HG03175 (cell line): Measurements from ENCODE around the gene PPP1R3C.

ENCODE experiments used
- ATAC-seq: cut with Tn5 transposase; IDR thresholded peaks from one replicate; pipeline ENCODE4 v1.9.1; 2021; ENCODE audit warnings: mild to moderate bottlenecking, moderate library complexity; ENCODE audit not compliant: unreplicated experiment

The PPP1R3C gene

DNA sequence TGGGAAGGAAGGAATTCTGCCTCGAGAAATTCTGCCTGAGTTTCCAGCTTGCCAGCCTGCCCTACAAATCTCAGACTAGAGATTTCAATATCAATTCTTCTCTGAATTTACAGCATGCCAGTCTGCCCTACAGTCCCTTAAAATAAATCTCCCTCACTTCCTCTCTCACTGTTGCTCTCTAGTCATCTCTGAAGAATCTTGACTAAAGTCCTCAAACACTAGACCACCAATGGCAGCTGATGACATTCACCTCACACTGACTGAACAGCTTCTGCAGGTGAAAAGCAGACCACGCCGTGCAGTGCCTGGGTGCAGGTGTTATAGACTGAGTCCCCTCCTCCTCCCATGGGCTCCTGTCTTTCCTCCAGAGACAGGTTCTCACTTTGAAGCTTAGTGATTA lies 30.4 kb downstream of the PPP1R3C start:
- no peak for ATAC-seq

GRCh38 chr10:91601212-91601611 lies 31.7 kb downstream of the PPP1R3C start:
- no peak for ATAC-seq

- no peak for ATAC-seq
Observed at GRCh38 chr10:91598211-91598977, 34.5 kb downstream of the PPP1R3C start.

- ATAC-seq: no peak
Observed at GRCh38 chr10:91597197-91597881, 35.5 kb downstream of the PPP1R3C start.

- ATAC-seq: no peak
Observed at GRCh38 chr10:91596825-91597196, 36.1 kb downstream of the PPP1R3C start.

DNA sequence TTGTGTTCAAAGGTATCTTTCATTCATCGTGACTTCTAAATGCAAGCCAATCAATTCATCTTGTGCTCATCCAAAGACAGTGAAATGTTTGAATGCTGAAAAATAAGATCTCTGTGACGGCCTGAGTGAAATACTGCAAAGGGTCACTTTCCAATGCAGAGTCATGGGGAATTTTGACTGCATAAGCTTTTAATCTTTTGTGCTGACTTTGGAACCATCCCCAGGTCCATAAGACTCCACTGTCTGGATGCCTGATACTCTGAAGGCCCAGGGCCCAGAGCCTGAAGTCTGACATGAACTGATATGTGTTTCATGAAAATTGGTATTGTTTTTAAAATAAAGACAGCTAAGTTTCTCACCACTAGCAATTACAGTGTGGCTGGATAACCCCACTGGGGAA lies 39.0 kb downstream of the PPP1R3C start:
- no peak for ATAC-seq

- ATAC-seq: no peak
Observed at GRCh38 chr10:91593366-91593765, 39.5 kb downstream of the PPP1R3C start.

- no peak for ATAC-seq
Observed at GRCh38 chr10:91592266-91592975, 40.5 kb downstream of the PPP1R3C start.

DNA sequence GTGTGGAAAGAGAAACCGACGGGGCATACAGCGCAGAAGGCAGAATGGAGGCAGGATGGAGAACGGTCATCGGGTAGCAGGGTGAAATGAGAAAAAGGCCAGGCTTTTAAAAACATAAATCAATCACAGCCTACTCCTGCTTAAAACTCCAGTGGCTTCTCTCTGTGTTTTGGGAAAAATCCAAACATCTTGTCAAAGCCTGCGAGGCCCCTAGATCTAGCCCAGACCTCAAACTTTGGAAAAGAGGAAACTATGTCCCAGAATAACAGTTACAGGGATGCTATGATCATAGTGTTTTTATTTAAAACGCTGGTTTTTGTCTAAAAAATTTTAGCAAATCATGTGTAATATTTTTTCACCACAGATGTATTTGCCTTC lies 41.1 kb downstream of the PPP1R3C start:
- ATAC-seq: no peak

DNA sequence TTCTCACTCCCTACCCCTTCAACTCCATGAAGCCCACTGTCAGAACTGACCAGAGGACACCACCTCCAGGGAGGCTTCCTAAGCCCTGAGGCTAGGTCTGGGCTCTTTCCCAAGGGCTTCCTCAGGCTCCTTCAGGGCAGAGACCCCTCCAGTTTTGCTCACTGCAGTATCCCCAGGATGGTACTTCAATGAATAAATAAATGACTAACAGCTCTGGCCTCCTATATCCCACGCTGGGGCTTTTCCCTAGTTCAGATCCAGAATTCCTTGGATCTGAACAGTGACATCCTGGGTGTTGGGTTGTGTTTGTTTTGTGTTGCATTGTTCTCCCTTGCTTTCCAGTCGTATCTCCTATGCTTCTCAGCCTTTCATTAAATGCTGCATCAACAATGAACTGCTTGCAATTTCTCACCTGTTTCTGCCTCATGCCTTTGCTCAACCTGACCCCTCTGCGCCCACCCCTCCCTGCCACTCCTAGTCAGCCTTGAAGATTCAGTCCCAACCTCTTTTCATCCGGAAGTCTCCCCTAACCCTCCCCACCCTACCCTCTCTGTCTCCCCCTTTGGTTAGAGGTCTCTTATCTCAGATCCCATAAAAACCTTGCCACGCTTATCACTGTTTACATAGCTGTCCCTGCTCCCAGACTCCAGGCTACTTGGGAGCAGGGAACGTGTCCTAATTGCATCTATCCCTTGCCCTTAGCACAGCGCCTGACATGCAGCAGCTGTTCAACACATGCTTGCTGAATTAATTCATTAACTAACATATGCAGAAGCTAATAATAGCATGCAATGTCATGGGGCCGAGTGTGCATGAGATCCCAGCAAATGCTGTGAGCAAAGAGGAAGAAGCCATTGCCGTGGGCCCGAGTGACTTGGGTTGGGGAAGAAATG lies 41.7 kb downstream of the PPP1R3C start:
- ATAC-seq: no peak

DNA sequence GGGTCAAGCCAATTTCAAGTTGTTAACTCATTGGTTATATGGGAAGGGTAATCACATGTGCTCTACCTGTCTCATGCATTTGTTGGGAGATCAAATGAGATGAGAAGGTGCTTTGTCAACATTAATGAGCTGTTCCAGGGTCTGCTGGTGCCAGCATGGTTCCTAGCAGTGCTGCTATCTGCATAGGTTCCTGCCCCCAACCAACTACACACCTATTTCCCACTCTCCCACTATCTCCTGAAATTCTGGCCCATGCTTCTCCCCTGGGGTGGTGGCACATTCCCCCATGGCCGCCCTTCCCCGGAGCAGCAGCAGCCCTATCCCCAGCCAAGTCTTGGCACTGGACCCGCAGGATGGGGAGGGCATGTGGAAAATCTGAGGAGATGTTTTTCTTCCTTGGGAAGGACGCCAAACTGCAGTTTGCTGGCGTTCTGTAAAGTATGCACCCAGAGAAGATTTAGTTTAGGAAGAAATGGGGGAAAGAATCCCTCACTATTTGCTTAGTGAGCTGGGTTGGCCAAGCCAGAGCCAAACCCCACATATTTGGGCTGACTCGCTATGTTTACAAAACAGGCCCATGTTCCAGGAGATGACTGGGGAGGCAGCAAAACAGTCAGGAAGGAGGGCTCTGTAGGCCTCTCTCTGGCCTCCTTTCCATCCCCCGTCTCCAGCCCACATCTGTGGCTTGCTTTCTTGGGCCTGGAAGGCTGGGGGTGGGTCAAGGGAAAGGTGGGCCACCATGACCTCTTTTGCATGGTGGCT lies 42.5 kb downstream of the PPP1R3C start:
- no peak for ATAC-seq

DNA sequence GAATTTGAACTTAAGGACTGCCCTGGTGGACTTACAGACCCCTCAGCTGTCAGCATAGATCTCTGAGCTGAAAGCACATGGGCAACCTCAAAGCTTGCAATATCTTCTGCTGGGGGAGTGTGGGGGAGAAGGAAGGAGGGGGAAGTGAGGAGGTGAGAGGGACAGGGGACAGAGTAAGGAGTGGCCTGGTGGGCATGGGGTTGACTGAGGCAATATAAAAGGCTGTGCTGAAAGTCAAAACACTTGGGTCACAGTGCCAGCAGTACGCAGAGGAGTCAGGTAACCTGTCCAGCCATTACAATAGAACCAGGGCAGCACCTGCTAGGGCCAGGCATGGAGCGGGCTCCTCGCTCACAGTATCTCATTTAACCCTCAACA lies 43.2 kb downstream of the PPP1R3C start:
- no peak for ATAC-seq

GRCh38 chr10:91589015-91589657 lies 43.7 kb downstream of the PPP1R3C start:
- ATAC-seq: no peak

DNA sequence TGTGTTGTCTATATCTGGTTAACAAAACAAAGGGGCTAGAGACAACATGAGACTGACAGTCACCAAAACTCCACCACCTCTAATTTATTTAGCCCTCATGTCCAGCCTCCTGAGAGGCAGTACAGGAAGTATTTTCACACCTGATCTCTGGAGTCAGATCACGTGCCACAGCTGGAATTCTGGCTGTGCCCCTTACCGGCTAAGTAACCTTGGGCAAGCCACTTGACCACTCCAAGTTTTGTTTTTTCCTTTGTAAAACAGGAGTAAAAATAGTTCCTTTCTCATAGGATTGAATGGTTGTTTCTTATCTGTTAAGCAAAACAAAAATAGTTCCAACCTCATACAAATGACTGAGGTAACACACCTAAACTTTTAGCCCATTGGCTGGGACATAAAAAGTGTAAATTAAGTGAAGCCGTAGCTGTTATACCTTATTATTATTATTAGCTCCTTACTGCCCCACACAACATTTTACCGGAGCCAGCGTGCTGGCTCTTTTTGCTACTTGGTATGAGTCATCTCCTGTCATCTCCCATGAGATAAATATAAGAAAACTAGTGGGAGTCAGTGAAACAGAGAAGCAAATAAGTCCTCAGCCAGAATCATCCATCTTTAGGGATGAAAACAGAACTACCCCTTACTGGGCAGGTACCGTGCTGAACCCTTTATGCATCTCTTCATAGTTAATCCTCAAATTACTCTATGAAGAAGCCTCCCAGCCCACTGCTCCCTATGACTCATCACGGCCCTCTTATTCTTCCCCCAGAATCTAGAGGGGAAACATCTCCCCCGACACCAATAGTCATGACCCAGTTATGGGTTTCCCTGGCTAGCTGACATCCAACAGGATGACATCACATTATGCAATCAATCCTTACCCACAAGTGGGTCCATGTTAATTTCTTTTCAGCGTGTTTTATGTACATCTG lies 44.9 kb downstream of the PPP1R3C start:
- no peak for ATAC-seq

DNA sequence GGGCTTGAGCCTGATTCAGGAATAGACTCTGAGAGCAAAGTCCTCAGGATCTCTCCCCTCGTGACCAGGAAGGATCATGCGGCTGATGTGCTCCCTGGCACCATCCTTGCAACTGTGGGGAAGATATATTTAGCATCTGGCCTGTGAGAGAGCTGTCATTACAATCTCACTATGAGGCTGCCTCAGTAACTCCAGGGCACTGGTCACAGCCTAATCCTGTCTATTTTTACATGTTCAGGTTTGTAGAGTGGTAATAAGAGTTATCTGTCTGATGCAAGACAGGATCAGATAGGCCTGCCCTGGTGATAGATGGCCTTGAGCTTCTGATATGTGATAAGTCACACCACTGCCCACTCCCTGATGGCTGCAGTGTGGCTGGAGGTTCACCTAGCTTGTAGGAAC lies 50.7 kb downstream of the PPP1R3C start:
- ATAC-seq: no peak

- no peak for ATAC-seq
Observed at GRCh38 chr10:91579329-91579985, 53.4 kb downstream of the PPP1R3C start.
